HepG2 (cell line): ENCODE measurements around the gene STARD5. TPM values are rescaled to one million over a fixed set of nuclear protein-coding genes. Genes with fewer than 3 reads are reported as not detected.

Experiments
- KLF15 ChIP-seq: sonication (generic); formaldehyde crosslinking; IDR thresholded peaks from 2 replicates; pipeline ENCODE4 v1.8.1; 2023; ENCODE audit warnings: borderline replicate concordance, mild to moderate bottlenecking, inconsistent platforms, missing genetic modification reagents, mixed read lengths
- NFE2L2 ChIP-seq: fragments of 150-350 bp; IDR thresholded peaks from 2 replicates; pipeline ENCODE4 v1.6.1; 2014; ENCODE audit warnings: low read length
- NR2C2 ChIP-seq: sonication (generic); formaldehyde crosslinking; IDR thresholded peaks from 2 replicates; pipeline ENCODE4 v1.4.0; 2020; ENCODE audit warnings: missing genetic modification reagents, mild to moderate bottlenecking, moderate library complexity, borderline replicate concordance
- RXRB ChIP-seq: IDR thresholded peaks from 2 replicates; pipeline ENCODE4 v1.6.1; 2016; ENCODE audit warnings: borderline replicate concordance, missing genetic modification reagents, missing compliant biosample characterization
- SMARCC2 ChIP-seq: fragments of 450-650 bp; IDR thresholded peaks from 2 replicates; pipeline ENCODE4 v1.6.1; 2017; ENCODE audit warnings: antibody characterized with exemption, mild to moderate bottlenecking
- TOE1 ChIP-seq: sonication (generic); formaldehyde crosslinking; IDR thresholded peaks from 2 replicates; pipeline ENCODE4 v1.4.0; 2020; ENCODE audit warnings: mild to moderate bottlenecking, missing genetic modification reagents
- ZNF10 ChIP-seq: sonication (generic); formaldehyde crosslinking; IDR thresholded peaks from 2 replicates; pipeline ENCODE4 v1.4.0; 2020; ENCODE audit warnings: mild to moderate bottlenecking, low read depth, missing genetic modification reagents, borderline replicate concordance
- ZNF234 ChIP-seq: sonication (generic); formaldehyde crosslinking; conservative IDR thresholded peaks from 2 replicates; pipeline ENCODE4 v1.5.1; 2020; ENCODE audit warnings: mild to moderate bottlenecking, missing genetic modification reagents
- ZNF441 ChIP-seq: sonication (generic); formaldehyde crosslinking; IDR thresholded peaks from 2 replicates; pipeline ENCODE4 v1.7.0; 2021; ENCODE audit warnings: missing genetic modification reagents, borderline replicate concordance
- ZNF615 ChIP-seq: sonication (generic); formaldehyde crosslinking; IDR thresholded peaks from 2 replicates; pipeline ENCODE4 v1.5.0; 2020; ENCODE audit warnings: mild to moderate bottlenecking, missing genetic modification reagents, borderline replicate concordance
- ZNF776 ChIP-seq: sonication (generic); formaldehyde crosslinking; IDR thresholded peaks from 2 replicates; pipeline ENCODE4 v1.4.0; 2020; ENCODE audit warnings: mild to moderate bottlenecking, missing genetic modification reagents
- ZNF788 ChIP-seq: sonication (generic); formaldehyde crosslinking; IDR thresholded peaks from 2 replicates; pipeline ENCODE4 v1.5.0; 2020; ENCODE audit warnings: mild to moderate bottlenecking, missing genetic modification reagents, borderline replicate concordance
- ZNF850 ChIP-seq: sonication (generic); formaldehyde crosslinking; conservative IDR thresholded peaks from 2 replicates; pipeline ENCODE4 v1.9.0; 2021; ENCODE audit warnings: mild to moderate bottlenecking, missing genetic modification reagents
- ZSCAN30 ChIP-seq: sonication (generic); formaldehyde crosslinking; IDR thresholded peaks from 2 replicates; pipeline ENCODE4 v1.5.0; 2020; ENCODE audit warnings: mild to moderate bottlenecking, missing genetic modification reagents
- polyA plus RNA-seq, 8 experiments: library from polyadenylated mRNA; depleted of rRNA in 3 of 8; stranded (reverse) in 7 of 8; unstranded in 1 of 8; fragments of >200 nt; fragmentation: Illumina TruSeq in 4 of 8; extraction: Trizol in 4 of 8; gene quantifications; 2 replicates each; pipeline versions ENCODE4 v1.2.1 to v1.2.3, GENCODE V29; 2011 to 2016; ENCODE audit warnings: low read depth in 4 of 8, missing spikeins in 1 of 8, mixed read lengths in 1 of 8; ENCODE audit not compliant: insufficient read depth in 1 of 8
- total RNA-seq, 5 experiments: library from RNA; depleted of rRNA; stranded (reverse); fragments of >200 nt; fragmentation: Illumina TruSeq; extraction: Trizol; gene quantifications; 2 replicates each; pipeline ENCODE4 v1.2.3, GENCODE V29; 2016; ENCODE audit warnings: low read depth in 1 of 5
- TF ChIP-seq, protein P1 (sequence below): sonication (generic); formaldehyde crosslinking; IDR thresholded peaks from 2 replicates; pipeline ENCODE4 v1.5.1; 2020; ENCODE audit warnings: mild to moderate bottlenecking, missing genetic modification reagents
- TF ChIP-seq, protein P2 (sequence below): sonication (generic); formaldehyde crosslinking; IDR thresholded peaks from 2 replicates; pipeline ENCODE4 v1.5.0; 2020; ENCODE audit warnings: missing genetic modification reagents
- TF ChIP-seq, protein P3 (sequence below): sonication (generic); formaldehyde crosslinking; IDR thresholded peaks from 2 replicates; pipeline ENCODE4 v1.8.0; 2022; ENCODE audit warnings: missing genetic modification reagents, low read depth, mild to moderate bottlenecking, borderline replicate concordance
- TF ChIP-seq, protein P4 (sequence below): sonication (generic); formaldehyde crosslinking; IDR thresholded peaks from 2 replicates; pipeline ENCODE4 v1.8.1; 2023; ENCODE audit warnings: mild to moderate bottlenecking, missing genetic modification reagents, borderline replicate concordance

STARD5 gene
- total and polyA plus RNA-seq, 2 of the 13 experiments (the other 11 are each of a cell fraction or from before 2014, with no cell fraction given): 3.1 to 3.5 TPM

DNA sequence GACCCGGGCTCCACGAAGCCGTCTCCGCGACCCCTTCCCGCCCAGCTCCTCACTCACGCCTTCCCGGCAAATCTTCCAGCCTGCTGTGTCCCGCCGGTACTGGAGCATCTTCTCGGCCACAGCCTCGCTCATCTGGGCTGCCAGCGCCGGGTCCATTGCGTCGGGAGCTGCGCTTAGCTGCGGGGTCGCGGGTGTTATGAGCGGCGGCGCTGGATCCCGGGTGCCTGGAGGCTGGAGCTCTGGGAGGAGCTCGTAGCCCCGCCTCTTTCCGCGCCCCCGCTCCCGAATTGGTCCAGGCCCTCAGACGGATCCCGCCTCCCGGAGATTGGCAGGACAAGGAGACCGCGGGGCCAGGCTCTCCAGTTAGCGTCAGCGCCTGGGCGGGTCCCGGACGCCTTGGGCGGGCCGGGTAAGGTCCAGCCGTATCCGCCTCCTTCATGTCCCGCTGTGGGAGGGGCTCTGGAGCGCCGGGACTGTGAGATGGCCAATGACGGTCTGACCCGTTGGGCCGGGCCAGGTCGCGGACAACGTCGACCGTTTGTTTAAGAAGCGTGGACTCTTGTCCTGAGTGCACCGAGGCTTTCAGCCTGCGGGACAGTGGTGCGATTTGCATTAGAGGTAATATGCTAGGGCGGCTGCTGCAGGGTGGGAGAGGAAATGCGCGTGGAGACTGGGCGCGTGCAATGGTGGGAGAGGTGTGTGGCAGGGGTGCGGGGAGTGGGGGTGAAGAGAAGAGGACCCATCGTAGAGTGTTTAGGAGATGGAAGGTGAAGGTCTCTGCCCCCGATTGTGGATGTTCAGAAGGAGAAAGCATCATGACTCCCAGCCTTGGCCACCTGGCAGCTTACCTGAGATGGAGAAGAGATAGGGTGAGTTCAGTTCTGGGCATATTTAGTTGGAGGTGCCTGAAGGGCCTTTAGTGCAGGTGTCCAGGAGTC is at the start of gene STARD5 (continued):
- TF ChIP-seq, protein P1, sequence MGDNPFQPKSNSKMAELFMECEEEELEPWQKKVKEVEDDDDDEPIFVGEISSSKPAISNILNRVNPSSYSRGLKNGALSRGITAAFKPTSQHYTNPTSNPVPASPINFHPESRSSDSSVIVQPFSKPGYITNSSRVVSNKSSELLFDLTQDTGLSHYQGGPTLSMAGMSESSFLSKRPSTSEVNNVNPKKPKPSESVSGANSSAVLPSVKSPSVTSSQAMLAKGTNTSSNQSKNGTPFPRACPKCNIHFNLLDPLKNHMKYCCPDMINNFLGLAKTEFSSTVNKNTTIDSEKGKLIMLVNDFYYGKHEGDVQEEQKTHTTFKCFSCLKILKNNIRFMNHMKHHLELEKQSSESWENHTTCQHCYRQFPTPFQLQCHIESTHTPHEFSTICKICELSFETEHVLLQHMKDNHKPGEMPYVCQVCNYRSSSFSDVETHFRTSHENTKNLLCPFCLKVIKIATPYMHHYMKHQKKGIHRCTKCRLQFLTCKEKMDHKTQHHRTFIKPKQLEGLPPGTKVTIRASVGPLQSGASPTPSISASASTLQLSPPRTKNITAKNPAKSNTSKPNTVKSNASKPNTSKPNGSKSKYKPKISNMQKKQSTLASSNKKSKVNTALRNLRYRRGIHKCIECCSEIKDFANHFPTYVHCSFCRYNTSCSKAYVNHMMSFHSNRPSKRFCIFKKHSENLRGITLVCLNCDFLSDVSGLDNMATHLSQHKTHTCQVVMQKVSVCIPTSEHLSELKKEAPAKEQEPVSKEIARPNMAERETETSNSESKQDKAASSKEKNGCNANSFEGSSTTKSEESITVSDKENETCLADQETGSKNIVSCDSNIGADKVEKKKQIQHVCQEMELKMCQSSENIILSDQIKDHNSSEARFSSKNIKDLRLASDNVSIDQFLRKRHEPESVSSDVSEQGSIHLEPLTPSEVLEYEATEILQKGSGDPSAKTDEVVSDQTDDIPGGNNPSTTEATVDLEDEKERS (CRISPR knock-in tag): 0 out of 2 replicates have a peak, but pooled peaks have one; percentile 1
- TF ChIP-seq, protein P2, sequence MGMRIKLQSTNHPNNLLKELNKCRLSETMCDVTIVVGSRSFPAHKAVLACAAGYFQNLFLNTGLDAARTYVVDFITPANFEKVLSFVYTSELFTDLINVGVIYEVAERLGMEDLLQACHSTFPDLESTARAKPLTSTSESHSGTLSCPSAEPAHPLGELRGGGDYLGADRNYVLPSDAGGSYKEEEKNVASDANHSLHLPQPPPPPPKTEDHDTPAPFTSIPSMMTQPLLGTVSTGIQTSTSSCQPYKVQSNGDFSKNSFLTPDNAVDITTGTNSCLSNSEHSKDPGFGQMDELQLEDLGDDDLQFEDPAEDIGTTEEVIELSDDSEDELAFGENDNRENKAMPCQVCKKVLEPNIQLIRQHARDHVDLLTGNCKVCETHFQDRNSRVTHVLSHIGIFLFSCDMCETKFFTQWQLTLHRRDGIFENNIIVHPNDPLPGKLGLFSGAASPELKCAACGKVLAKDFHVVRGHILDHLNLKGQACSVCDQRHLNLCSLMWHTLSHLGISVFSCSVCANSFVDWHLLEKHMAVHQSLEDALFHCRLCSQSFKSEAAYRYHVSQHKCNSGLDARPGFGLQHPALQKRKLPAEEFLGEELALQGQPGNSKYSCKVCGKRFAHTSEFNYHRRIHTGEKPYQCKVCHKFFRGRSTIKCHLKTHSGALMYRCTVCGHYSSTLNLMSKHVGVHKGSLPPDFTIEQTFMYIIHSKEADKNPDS (CRISPR knock-in tag): no peak
- TF ChIP-seq ZNF441 (CRISPR knock-in tag) (no peak), RXRB (CRISPR knock-in tag) (no peak), ZNF615 (CRISPR knock-in tag) (no peak), KLF15 (CRISPR knock-in tag) (no peak), TOE1 (CRISPR knock-in tag) (no peak), NFE2L2 (peak; percentile 6; the same call in 1 of the 2 replicates), ZNF788 (CRISPR knock-in tag) (no peak), SMARCC2 (no peak), ZNF10 (CRISPR knock-in tag) (no peak), NR2C2 (peak; percentile 53; the same call in 1 of the 2 replicates), ZNF234 (CRISPR knock-in tag) (no peak), ZSCAN30 (CRISPR knock-in tag) (no peak), ZNF776 (no peak; the same call in 1 of the 2 replicates), ZNF850 (CRISPR knock-in tag) (no peak)
- TF ChIP-seq, protein P3, sequence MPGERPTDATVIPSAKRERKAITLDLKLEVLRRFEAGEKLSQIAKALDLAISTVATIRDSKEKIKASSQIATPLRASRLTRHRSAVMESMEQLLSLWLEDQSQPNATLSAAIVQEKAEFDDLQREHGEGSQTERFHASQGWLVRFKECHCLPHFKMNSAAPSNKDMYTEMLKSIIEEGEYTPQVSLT: no peak
- TF ChIP-seq, protein P4, sequence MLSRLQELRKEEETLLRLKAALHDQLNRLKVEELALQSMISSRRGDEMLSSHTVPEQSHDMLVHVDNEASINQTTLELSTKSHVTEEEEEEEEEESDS: no peak
